ENCODE measurements around the gene CCDC85A.

Gene CCDC85A

DNA sequence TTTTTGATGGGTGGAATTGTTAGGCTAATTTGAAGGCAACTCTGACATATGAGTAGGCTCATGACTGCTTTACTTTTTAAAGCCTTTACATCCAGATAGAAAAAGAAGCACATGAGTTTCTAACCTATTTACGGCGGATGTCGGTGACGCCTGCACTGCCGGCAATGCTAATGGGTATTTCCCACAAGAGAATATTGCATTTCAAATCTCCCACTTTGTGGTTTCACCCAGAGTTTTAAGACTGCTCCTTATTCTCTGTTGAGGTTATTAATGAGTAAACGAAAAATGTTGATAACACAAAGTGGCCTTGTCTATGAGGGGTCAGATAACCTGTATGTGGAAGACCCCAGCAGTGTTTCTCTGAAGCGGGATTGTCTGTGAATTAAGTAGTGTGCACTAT lies 14.0 kb downstream of the CCDC85A start:
- no peak for DNase-seq

DNA sequence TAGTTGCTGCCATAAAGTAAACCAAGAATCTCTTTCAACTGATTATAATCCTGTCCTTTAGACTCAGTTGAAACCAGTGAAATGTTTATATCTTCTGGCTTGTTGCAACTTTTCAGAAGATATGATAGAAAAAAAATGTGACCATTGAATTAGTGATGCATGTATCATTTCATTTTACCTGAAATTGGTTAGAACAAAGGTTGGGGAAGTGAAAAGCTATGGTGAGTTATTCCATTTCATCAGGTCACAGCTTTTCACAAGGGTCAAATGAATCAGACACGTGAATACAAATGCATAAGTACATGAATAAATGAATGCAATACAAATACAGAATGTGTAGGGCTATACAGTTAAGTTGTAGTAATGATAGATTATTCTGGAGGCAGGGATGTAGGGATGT lies 15.1 kb downstream of the CCDC85A start:
- DNase-seq, result no peak

DNA sequence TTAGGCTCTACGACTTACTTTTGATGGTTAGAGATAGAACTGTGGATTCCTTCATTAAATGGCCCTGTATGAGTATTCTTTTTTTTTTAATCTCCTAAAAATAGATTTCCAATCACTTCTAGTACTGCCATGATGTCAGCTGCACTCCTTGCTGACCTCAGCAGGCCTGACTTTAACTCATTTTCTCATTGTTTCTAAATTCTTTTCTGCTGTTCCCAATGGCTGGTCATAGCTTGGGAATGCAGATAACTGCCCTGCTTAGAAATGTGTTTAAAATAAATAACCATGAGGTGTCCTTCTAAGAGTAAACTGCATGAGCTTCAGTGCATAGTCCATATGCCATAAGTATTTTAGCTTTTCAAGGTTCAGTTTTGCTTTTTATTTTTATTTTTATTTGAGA lies 15.7 kb downstream of the CCDC85A start:
- no peak for DNase-seq

DNA sequence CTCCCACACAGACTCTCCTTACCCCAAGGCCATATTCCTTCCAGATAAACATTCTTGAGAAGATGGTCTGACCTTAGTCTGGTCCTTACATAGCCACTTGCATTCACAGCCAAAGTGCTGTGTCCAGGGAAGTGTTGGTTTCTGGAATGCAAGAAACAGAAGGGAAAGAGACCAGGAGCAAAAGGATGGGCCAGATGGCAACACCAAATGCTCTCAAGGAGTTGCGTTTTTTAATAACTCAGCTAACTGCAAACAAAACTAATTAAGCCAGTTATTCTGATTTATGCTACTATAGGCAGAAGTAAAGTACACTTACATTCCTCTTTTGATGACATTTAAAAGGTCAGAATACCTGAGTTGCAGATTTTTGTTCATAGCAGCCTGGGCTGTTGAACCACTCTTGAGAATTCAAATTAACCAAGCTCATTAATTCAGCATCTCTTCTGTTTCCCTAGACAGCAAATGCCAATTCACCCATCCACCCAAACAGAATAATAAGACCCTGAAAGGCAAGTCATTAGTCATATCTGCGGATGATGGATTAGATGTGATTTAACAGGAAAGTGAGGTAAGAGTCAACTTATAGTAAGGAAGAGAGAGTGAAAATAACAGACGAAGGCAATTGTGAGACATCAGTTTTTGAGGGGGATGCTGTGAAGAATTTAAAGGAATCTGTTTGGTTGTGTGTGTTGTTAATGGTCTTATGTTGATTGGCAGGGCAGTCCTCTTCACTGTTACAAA lies 18.8 kb downstream of the CCDC85A start:
- no peak for DNase-seq

DNA sequence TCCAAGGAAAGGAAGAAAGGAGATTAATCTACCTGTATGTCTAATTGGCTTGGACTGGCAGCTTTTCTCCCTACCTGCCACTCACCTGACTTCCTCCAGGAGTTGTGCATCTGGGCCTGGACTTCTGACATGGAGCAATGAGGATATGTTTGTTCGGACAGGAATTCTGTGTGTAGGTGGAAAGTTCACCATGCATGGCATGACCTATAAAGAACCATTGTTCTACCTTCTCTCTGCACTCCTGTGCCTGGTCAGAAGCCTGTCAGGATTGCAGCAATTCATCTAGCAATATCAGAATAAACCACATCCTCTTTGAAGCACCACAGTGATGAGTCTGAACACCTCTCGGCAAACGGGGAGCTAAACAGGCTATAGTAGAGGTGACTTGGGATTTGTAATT lies 20.8 kb downstream of the CCDC85A start:
- no peak for DNase-seq

DNA sequence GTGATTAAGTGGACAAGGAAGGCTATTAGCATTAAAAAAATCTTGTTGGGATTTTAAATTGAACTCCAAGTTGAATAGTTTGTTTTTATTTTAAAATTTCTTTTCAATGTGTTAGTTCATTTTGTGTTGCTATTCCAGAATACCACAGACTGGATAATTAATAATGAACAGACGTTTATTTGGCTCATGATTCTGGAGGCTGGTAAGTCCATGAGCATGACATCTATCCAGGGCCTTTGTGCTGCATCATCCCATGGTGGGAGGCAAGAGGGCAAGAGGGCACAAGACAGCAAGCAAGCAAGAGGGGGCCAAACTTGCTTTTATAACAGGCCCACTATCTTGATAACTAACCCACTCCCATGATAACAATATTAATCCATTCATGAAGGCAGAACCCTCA lies 22.5 kb downstream of the CCDC85A start:
- no peak for DNase-seq

DNA sequence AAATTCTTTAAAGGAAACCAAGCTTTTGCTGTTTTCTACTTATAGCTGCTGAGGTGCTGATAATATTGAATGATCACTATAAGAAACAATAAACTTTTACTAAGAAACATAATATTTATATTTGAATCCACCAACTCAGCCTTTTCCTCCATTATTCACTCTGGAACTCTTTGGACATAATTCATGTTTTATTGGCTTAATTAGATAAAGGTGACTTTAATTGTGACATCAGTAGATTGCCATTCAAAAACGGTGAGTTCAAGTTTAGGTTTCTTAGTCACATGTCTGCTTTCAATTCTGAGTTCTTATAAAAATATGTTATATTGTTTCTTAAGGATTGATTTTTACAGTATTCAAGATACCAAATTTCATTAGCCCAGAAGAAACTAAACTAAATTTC lies 24.0 kb downstream of the CCDC85A start:
- DNase-seq, result no peak

DNA sequence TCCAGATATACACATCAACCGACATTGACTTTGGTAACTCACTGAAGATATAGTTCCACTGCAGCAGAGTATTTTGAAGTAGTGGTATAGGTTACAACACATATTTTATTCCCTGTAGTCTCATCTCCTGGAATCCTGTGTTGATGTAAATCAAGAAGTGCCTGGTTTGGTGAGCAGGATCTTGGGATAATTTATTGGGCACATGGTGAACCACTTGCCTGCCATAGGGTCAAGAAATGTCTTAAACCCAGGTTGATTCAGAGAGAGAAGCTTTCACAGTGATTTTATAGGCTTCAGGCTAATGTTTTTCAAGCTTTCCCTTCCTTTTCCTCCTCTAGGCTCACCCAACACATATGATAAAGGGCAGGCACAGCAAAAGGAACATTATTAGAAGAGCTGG lies 24.6 kb downstream of the CCDC85A start:
- DNase-seq, result no peak

DNA sequence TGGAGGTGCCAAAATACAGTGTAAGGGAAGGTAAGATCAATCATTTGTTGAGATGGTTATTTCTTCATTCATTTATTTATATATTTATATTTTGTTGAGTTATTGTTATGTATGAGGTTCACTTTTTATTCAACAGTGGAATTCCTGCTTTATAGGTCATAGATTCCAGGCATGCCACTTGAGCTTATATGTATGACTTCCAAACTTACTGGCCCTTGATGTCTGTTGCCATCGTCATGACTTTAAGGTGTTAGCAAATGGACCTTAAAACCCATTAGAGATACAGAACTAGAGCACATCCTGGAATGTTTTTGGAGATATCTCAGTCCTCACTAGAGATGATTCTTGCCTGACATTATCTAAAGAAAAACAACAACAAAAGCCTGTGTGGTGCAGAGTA lies 25.9 kb downstream of the CCDC85A start:
- no peak for DNase-seq

DNA sequence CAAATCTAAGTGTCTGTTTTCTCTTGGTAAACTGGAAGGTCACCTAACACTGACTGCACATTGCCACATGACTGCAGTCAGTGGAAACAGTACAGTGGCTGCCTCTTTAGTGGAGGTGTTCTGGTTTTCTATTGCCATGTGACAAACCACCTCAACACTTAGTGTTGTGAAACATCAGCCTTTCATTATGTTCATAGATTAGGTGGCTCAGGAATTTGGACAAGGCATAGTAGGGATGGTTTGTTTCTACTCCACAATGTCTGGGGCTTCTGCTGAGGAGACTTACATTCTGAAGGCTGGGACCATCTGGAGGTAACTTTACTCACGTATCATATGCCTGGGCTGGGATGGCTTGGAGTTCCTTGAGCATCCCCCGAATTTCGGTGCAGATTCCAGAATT lies 26.5 kb downstream of the CCDC85A start:
- no peak for DNase-seq

DNA sequence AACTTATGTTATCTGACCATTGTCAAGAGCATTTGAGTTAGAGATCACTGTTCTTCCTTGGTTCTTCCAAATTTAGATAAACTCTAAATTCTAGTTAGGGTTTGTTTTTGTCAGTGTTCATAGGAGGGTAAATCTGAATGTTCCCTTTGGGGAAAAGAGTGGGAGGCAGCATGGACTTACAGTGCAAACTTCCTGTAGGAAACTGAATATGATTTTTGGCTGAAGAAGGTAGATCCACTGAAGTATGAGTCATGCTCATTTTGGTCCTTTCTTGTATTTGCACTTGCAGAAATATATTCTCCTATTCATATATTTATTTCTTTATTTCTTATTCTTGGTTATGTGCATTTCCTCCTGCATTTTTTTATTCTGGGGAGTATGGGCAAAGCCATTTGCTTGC lies 27.3 kb downstream of the CCDC85A start:
- DNase-seq, result no peak

DNA sequence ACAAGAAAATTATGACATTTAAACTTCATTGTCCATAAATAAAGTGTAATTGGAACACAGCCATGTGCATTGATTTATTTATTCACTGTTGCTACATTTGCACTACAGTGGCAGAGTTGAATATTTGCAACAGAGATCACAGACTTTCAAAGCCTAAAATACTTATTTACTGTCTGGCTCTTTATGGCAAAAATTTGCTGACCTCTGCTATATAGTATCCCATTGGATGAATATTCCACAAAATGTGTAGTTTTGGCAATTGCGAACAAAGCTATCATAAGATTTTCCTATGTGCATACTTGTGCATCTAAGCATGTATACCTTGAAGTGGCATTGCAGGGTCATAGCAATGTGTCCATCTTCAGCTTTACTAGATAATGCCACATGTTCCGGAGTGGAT lies 32.1 kb downstream of the CCDC85A start:
- DNase-seq, result no peak

DNA sequence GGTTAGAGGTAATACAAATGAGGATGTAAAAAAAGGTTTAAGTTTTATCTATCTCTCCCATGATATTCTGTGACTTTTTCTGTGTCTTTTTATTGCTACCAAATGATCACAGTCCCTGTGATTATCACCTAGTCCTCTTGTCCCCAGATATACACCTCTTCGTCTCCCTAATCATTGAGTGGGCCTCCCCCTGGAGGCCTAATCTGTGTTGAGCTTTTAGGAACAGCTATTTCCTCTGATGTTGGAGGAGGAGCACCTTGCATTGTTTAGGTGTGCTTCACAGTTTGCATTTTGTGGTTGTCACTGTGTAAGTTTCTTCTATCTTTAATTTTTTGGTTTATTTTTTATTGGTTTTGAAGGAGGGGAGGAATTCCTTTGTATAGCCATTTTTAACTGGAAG lies 33.3 kb downstream of the CCDC85A start:
- no peak for DNase-seq

DNA sequence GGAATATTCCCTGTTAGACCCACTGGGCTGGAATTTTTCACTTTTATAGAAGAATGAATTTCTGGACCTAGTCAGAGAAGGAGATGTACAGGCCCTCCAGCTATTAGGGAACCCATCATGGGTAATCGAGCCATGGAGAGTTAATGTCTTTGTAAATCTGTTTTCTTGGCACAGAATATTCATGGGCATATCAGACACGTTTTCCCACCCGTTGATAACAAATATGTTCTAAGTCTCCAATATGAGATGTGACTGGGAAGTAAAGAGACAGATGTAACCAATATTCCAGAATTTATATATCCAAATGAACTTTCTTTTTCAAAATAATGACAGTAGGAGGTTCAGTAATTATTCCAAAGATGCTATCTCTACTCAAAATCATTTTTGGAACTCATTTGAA lies 38.7 kb downstream of the CCDC85A start:
- DNase-seq, result no peak

DNA sequence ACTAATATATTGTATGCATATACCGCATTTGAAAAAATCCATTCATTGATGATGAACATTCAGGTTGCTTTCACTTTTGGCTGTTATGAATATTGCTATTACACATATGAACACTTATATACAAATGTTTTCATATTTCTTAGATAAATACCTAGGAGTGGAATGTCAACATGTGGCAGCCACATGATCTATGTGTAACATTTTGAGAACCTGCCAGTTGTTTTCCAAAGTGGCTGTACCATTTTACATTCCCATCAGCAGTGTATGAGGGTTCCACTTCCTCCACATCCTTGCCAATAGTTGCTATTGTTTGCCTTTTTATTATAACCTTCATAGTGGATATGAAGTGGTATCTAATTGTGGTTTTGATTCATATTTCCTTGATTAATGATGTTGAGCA lies 40.5 kb downstream of the CCDC85A start:
- DNase-seq, result no peak

DNA sequence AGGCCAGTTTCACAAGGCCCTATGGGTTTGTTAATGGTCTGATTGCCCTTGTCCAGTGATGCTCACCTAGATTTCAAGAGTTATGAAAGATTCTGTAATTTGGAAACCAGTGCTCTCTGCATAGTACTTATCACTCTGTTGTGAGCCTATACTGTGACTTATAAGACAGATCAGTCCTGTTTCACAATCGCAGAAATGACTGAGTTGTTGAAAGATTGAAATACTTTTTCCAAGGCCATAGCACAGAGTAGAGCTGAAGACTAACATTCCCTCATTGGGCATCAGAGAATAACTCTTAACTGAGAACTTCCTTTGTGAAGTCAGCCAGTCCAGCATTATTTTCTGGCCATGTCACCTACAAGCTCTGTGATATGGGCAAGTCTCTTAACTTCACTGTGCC lies 44.0 kb downstream of the CCDC85A start:
- DNase-seq, result no peak

DNA sequence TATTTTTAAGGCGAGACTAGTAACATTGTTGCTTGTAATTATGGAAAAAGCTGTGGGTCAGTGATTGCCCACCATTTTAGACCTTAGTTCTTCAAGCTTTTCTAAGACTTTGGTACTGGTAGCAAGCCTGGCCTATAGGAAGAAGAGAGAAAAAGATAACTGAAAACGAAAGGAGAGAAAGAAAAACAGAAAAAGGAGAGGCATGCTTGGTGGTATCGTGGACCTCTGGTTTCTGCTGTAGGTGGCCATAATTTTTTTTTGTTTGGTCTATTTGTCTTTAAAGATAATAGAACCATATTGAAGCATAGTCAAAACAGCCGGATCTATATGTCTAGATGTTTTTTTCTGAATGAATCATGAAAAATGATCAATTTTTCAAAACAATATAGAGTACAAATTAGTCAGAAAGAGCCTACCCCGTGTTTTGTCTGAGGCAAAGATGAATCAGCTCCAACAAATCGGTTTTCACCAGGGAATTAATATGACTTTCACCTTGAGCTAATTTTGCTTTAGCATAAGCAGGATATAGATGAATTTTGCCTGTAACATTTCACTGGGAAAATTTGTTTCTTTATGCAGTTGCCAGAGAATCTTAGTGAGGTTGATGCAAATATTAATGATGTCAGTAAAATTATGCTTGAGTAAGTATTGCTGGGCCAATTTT lies 45.7 kb downstream of the CCDC85A start:
- DNase-seq, result no peak

DNA sequence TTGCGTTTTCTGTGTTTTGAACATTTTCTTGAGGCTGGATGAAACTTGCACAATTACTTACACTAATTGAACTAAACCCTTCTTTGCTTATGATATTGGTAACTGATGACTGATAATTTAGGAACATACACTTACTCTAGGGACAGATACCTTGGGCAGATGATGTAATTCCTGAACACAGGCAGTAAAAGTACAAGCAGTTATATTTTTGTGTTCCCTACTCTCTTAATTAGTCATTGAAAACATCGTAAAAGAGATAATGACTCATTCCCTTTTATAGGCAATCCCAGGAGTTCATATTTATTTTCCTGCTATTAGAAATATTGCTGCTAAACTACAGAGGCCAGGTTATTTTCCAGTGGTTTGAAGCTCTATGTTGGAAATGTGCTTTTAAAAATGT lies 46.4 kb downstream of the CCDC85A start:
- DNase-seq, result no peak

DNA sequence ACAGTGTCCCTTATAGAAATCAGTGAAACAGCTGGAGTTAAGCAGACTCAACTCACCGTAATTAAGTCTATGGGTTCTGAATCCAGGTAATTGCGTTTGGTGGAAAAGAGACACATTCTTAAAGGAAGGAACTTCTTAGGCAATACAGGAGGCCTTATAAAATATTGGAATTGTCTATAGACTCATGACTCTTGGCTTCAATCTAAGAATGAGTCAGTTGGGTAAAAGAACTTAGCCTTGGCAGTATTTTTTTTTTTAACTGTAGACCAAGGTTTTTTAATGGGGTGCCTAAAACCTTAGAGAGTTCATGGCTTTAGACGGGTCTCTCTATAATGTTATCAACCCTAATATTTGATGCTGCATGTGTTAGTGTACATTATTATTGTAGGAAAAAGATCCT lies 47.6 kb downstream of the CCDC85A start:
- DNase-seq, result no peak

DNA sequence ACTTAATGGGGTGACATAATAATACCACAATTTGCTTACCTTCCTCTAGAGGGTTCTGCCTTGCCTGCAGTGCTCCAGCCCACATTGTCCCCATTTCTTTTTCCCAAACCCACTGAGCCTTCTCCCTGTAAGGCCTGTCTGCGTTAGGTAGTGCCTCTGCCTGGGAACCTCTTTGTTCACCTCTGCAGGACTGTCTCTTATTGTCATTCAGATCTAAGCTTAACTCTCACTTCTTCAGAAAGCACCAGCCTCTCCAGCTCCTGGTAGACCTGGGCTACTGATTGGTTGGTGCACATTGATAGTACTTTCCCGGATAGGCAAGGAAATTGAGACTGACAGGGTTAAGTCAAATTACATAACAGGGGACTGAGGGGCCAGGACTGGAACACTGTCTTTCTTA lies 49.1 kb downstream of the CCDC85A start:
- DNase-seq, result no peak

DNA sequence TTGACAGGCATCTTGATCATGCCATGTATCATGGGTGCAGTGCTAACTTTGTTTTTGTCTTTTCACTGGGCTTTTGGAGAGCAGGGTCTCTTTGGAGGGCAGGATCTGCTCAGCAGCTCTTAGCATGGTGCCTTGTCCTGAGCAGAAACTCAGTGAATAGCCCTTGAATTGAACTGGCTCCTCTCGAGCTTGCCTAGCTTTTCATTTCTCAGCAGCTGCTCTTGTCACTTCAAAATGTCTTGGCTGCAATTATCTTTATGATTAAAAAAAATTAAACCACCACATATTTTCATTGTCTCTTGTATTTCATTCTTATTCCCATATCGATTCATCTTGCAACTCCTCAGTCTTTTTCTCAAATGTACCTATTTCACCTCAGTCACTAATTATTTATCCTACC lies 50.5 kb downstream of the CCDC85A start:
- no peak for DNase-seq

DNA sequence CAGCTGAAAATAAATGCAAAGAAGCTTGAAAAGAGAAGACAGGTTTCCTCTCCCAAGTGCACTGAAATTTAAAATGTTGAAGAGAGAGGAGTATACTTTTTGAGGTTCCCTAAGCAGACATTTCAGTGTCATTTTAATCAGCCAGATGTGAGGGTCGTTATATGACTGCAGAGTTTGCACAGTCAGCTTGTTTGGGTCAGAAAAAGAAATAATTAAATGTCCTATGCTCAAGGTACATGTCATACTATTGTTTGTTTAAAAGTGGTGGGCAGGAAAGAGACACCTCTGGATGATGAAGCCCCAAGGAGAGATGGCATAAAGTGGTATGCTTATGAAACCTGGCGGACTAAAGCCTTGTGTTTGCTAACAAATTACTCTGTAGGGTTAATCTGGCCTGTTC lies 55.2 kb downstream of the CCDC85A start:
- no peak for DNase-seq

DNA sequence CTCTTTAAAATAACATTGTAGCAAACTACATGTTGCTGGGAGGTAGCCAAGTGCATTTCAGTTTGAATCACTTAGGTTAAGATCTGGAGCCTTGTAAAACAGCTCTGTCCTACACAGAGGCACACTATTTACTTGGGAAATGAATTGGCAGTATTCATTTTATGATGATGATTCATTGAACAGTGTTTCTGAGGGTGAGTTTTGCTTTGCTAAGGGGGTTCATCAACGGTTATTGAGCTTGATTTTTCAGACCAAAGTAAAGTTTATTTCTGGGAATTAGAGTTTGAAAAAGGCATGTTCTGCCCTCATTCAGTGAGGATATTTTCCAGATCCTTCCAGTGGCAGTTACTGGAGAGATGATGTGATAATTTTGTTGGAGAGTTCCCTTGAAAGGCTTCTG lies 55.6 kb downstream of the CCDC85A start:
- DNase-seq, result no peak

DNA sequence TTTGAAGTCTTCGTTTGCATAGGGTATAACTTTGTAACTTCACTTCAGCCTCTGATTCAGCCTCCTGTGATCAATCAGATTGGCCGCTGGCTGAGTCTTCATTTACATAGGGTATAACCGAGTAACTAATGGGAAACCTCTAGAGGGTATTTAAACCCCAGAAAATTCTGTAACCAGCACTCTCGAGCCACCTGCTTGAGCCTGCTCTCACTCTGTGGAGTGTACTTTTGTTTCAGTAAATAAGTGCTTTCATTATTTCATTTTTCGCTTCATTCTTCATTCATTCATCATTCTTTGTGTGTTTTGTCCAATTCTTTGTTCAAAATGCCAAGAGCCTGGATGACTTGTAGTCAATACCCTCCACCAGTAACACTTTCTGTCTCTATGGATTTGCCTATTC lies 56.4 kb downstream of the CCDC85A start:
- no peak for DNase-seq

DNA sequence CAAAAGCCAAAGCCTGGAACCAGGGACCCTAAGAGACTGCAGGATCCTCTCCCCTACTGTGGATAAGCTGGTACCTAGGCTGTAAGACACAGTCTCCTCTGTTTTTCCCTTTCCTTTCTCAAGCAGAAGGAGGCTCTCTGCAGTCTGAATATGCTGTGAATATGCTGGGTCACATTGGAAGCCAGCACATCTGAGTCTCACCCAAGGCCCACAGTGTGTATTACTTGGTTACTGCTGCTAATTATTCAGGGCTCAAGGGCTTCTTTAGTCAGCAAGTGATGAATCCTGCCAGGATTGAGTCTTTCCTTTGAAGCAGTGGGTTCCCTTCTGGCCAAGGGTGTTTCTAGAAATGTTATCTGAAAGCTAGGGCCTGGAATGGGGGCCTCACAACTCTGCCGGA lies 60.7 kb downstream of the CCDC85A start:
- no peak for DNase-seq
